Stimulated activated CD8-positive, alpha-beta memory T cell treated with anti-CD3 and anti-CD28 coated beads, Interleukin-7, amount 100 ng/mL, for 4 hours (primary cell): ENCODE results near the gene INO80.
"Not testable (repeated sequence)": the region's sequence is repeated elsewhere in the genome, so short reads cannot be mapped to it uniquely, and the experiment has no call there.

Source experiments
- DNase-seq, 2 donors: peaks; one replicate each; pipeline ENCODE4 v3.0.0-alpha.2; 2020; ENCODE audit warnings: low read depth in 2 of 2

The INO80 gene

DNA sequence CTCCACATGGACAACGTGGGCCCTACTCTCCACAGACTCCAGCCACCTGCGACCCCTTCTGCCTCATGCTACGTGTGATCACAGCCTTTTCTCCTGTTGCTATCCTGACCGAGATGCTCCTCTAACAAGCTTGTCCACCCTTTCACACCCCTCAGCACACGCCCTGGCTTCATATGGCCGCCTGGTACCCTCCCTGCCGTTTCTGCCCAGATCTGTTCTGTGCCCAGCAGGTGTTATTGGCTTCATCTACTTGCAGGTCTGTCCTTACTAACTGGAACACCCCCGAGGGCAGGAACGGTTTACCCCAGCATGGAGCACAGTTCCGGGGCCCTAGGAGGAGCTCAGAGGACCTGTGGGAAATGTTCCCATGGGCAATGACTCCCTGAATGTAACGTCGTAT is 152.9 kb downstream of the INO80 start:
- DNase-seq: no peak

DNA sequence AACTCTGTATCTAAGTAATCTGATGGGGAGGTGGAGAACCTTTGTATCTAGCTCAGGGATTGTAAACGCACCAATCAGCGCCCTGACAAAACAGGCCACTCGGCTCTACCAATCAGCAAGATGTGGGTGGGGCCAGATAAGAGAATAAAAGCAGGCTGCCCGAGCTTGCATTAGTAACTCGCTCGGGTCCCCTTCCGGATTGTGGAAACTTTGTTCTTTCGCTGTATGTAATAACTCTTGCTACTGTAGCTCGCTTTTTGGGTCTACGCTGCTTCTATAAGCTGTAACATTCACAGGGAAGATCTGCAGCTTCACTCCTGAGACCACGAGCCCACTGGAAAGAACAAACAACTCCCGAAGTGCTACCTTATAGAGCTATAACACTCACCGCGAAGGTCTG is 153.8 kb downstream of the INO80 start:
- DNase-seq: not testable (repeated sequence)

DNA sequence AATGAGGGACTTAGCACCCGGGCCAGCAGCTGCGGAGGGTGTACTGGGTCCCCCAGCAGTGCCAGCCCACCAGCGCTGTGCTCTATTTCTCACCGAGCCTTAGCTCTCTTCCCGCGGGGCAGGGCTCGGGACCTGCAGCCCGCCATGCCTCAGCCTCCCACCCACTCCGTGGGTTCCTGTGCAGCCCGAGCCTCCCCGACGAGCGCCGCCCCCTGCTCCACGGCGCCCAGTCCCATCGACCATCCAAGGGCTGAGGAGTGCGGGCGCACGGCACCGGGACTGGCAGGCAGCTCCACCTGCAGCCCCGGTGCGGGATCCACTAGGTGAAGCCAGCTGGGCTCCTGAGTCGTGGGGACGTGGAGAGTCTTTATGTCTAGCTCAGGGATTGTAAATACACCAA is 154.3 kb downstream of the INO80 start:
- DNase-seq: not testable (repeated sequence)

DNA sequence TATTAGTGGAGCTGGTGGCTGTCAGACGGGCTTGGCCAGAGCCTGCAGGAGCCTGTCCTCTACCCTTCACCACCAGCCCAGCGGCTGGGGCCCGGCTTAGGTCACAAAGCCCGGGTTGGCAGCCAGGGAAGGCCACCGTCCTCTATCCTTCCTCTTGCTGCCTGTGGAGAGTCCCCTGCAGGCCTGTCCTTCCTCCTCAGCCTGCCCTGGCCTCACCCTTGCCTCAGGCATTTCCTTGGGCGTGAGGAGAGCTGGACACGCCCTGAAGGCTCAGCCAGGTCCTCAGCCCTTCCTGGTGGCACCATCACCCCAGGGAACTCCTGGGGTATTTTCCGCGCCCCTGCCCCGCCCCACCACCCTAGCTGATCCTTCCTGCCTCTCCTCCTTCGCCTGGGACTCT is 155.2 kb downstream of the INO80 start:
- DNase-seq: no peak

DNA sequence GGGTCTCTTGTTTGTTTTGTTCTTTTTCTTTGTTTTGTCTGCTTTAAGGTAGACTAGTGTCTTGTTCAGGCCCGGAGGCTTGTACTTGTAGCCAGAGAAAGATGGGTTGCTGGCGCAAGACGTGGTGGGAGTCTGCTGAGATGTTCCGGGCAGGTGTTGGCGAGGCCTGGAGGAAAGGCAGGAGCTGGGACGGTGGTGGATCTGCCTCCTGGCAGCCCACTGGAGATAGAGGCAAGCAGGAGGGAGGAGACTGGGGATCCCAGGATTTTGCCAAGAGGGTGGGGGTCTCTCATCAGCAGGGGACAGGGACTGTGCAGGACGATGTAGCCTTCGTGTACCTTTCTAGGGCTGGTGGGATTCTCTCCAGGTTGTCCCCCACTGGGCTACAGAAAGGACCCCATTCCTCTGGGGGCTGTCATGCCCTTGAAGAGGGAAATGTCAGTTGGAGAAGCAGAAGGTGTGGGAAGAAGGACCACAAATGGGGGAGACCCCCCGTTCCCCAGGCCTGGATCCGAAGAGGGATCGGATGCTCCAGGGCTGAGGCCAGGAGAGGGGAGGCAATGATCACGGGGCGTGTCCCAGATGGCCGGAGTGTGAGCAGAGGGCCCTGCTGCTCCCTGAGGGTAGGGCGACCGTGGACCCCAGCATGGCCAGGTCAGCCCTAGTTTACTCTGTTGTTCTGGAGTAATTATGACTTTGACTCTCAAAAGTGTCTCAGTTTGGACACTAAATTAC is 155.8 kb downstream of the INO80 start:
- no peak for DNase-seq

DNA sequence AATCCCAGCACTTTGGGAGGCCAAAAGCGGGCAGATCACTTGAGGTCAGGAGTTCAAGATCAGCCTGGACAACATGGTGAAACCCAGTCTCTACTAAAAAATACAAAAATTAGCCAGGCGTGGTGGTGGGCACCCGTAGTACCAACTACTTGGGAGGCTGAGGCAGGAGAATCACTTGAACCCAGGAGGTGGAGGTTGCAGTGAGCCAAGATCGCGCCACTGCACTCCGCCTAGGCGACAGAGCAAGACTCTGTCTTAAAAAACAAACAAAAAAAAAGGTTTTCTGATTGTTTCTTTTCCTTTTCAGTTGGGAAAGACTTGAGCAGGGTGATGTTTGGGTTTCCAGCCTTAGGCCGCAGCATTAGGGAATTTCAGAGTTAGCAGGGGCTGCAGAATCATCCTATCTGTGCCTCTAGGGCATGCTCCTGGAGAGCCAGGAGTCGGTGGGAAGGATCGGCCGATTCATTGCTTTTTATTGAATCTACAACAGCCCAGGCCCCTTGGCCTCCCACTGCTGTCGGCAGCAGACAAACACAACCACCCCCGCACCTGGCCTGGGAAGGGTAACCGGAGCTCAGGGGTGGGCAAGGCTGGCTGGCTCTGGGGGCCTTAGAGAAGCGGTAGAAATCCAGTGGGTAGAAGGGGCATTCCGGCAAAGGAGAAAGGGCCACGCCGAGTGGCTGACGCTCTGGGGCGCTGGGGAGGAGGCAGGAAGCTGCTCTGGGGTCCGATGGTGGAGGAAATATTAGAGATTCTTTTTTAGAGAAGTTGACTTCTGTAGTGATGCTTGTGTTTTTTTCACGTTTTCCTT is 156.5 kb downstream of the INO80 start:
- DNase-seq: no peak

DNA sequence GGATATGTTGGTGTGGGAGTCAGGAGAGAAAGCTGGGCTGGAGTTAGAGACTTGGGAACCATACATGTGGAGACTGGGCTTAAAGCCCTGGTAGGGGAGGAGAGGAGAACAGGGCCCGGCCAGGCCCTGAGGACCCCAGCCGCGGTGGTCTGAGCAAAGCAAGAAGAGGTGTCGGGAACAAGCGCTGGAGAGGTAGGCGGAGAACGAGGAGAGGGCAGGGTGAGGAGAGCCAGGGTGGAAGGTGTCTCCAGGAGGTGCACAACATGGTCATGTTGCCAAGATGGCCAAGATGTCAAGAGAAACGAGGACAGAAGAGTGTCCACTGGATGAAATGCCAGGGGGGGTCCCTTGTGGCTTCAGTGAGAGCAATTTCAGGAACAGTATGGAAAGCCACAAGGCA is 157.4 kb downstream of the INO80 start:
- no peak for DNase-seq

DNA sequence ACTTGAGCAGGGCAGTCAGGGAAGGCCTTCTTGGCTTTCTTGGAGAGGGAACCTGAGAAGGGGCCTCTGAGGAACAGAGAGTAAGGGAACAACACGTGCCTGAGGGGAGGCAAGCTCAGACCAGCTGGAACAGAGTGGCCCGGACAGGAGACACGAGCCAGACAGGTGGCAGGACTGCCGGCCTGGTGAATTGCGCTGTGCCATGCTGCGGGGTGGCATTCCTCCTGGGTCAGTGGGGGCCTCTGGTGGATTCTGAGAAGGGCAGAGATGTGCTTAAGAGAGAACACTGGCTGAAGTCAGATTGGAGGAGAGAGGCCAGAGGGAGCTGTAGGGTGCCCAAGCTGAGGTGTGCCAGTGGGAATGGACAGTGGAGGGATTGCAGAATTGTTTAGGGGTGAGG is 157.9 kb downstream of the INO80 start:
- no peak for DNase-seq

DNA sequence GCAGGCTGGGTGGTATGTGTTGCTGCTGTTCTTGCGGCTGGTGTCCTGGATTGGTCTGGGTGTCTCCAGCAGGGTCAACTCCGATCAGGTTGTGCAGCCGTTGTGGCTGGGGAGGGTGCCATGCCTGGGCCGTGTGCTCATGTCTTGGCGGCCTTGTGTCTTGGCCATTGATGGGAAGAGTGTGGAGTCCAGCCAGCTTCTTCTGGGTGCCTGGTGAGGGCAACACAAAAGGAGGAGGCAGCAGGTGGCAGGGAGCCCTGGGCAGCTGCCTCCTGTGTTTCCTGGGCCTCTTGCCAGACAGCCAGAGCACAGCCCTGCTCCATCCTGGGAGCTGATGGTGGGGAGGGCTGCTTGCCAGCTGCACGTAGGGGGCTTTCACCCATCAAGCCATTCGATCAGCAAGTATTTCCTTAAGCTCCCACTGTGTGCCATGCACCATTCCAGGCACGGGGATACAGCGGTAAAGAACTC is 158.5 kb downstream of the INO80 start:
- no peak for DNase-seq

DNA sequence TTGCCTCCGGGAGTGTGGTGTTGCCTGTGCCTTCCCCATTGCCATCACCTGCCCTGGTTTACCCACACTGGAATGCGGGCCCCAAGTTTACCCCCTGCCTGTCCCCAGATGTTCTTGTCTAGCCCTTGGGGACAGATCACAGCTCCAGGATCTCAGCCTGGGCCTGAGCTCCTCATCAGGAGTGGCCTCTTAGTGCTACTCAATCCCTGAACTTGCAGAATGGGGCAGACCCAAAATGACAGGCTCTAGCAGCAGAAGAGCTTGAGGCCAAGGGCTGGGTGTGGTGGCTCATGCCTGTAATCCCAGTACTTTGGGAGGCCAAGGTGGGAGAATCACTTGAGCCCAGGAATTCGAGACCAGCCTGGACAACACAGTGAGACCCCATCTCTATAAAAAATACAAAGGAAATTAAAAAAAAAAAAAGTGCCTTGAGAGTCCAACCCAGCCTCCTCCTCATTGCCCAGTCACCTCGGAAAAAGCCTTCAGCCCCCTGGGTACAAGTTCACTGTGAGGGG is 159.0 kb downstream of the INO80 start:
- DNase-seq: no peak

DNA sequence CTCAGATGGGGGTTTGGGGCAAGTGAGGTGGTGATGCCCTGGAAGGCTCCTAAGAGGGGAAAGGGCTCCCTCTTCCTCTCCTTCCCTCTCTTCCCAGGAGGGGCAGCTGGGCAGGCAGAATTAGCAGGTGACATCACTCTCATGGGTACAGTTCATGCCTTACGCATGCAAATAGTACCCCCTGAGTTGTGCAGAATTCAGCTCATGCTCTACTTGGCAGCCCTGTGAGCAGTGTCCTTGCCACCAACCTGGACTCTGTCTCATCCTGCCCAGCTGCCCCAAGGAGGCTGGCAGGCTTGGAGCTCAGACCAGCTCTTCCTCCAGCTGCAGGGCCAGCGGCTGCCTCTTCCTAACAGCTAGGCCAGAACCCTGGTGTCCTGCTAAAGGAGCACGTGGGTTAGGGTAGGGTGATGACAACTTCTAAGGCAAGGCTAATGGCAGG is 159.5 kb downstream of the INO80 start:
- DNase-seq: no peak

DNA sequence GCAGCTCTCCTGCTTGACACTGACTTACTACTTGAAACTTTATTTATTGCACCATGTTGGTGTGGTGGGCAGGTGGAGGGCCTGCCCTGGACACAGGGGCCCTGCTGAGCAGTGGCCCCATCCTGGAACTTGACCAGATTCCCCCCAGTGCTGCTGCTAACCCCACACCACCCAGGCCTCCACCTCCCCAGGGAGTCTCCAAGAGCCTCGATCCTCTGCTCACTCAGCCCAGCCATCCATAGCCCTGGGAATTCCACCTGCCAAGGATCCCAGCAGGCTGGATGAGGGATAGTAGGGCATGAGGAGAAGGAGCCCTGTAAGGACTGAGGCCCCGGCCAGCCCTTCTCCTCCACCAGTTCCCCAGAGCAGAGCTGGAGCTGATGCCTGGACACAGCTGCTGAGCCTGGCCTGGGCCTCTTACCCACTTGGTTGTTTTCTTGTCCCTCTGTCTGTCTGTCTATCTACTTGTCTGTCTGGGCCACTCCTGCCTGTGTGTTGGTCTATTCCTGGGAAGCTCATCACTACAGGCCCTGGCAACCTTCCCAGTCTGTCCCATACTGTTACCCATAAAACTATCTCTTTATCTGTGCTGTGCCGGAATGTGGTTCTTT is 160.0 kb downstream of the INO80 start:
- DNase-seq: no peak

DNA sequence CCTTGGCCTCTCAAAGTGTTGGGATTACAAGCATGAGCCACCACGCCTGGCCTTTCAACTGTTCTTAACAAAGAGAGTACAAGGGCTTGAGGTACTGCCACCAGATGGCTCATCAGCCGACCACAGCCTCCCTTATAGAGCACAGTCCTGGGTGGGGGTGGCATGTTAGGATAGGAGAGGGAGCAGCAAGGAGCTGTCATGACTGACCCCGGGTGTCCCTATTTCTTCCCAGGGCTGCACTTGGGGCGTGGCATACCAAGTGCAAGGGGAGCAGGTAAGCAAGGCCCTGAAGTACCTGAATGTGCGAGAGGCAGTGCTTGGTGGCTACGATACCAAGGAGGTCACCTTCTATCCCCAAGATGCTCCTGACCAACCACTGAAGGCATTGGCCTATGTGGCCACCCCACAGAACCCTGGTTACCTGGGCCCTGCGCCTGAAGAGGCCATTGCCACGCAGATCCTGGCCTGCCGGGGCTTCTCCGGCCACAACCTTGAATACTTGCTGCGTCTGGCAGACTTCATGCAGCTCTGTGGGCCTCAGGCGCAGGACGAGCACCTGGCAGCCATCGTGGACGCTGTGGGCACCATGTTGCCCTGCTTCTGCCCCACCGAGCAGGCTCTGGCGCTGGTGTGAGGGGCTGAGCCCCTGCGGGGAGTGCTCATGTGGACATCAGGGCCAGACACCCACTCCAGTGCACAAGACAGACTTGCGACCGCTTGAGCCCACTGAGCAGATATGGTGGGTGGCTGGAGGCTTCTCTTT is 160.8 kb downstream of the INO80 start:
- no peak for DNase-seq

DNA sequence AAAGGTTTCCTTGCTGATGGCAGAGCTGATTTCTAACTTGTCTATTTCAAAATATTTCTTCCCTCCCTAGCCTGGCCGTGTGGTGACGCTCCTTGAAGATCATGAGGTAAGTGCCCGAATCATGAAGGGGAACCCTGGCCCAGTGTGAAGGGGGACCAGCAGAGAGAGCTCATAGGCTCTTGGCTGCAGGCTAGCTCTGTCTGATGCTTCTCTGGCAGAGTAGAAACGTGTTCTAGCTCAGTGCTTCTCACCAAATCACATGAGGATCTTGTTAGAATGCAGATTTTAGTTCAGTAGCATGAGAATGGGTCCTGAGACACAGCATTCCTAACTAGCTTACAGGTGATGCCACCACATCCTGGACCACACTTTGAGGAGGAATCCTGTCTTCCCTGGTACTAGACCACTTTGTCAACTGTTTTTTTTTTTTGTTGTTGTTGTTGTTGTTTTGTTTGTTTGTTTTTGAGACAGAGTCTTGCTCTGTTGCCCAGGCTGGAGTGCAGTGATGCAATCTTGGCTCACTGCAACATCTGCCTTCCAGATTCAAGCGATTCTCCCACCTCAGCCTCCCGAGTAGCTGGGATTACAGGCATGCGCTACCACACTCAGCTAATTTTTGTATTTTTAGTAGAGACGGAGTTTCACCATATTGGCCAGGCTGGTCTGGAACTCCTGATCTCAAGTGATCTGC is 161.8 kb downstream of the INO80 start:
- not testable (repeated sequence) for DNase-seq

DNA sequence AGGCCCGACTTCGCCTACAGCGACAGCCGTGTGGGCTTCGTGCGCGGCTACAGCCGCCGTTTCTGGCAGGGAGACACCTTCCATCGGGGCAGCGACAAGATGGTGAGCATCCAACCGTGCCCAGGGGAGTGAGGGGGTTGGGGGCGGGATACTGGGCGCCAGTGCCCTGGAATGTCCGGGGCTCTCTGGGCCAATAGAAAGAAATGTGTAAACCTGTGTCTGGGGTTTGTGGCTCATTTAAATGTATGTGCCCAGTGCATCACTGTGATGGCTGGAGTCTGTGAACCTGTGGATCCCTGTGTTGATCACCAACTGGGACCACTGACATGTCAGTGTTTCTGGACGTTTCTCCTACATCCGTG is 162.4 kb downstream of the INO80 start:
- DNase-seq: no peak

DNA sequence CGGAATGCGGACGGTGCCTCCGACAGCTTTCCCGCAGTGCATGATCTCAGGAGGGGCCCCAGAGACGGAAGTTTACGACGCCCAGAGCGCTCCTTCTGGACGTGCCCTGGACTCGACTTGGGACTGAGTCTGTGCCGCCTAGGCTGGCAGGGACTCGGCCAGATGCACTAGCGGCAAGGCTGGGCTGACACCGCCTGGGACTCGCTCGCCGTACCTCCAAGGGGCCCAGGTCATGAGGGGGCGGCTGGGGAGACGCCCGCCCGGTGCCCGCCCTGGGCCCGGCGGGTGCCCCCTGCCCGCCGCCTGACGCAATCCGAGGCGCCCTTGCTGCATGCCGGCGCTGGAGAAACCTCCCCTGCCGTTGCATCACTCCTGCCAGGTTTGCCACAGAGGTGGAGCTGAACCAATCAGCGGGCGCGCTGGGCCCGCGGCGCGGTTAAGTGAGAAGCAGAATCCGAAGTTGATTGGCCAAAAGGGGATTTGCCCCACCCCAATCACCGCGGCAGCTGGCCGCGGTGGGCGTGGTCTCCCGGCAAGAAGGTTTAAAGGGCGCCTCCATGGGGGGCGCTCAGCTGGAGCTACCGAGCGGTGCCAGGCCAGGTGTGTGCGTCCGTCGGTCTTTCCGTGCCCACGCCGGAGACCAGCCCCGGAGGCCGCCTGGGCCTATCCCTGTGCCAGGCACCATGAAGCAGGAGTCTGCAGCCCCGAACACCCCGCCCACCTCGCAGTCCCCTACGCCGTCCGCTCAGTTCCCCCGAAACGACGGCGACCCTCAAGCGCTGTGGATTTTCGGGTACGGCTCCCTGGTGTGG is 163.0 kb downstream of the INO80 start, which contains the start of gene CHAC1:
Gene CHAC1, plus strand, starts transcription at position 571 of the 812 bp plus-strand sequence. Its CDS starts 113 bp downstream, at position 684.
- peak; percentile 95 for DNase-seq

DNA sequence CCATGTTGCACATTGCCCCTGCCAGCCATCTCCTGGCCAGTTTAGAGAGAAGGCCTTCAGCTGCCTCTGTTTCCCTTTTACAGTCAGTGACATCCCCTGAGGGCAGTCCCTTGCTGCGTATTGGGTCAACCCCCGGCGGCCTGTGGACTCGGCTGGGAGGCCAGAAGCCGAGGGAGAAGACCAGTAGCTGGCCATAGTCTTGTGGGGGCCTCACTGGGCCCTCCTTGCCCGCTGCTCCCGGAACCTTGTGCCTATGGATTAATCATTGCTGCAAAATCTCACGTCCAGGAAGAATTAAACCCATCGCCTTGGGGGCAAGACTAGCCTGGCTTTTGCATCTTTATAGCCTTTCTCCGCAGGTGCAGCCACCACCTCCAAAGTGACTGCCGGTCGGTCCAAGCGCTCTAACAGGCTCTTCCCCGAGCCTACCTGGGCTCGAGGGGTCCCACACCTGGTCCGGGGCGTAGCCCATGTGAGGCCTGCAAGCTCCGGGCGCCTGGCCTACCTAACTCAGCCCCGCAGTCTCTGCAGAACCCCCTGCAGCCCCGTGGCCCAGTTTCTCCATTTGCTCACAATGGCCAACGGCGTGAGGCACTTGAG is 163.7 kb downstream of the INO80 start:
- DNase-seq: no peak

DNA sequence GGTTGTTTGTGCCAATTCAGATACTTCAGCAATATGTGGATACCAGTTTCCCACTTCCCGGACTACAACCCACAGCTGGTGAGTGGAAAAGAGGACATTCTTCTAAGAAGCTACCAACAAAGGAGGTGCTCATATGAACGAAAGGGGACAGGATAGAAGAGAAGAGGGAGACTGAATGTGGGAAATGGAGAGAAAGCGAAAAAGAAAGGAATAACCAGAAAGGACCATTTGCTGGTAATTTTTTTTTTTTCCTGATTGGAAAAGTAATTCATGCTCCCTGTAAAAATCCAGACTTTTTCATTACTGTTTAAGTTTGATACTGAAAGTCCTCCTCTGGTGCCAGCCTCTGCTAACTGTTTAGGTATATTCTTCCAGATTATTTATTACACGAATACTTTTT is 164.3 kb downstream of the INO80 start:
- DNase-seq: no peak

DNA sequence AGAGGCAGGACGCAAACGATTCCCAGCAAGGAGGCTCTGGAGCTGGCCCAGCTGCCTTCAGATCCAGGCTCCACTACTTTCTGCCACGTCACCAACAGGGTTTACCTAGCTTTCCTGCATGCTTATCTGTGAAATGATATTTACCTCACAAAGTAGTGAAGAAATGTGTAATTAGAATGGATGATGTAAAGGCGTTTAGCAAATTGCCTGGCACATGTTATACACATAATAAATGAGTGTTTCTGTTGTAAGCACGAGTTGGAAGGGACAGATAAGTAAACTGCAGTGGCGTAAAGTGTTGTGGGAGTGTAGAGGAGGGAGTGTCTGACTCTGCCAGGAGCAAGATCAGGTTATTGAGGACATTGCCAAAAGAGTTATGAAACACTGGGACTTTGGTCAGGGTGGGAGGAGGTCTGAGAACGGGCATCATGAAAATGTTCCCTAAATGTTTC is 166.3 kb downstream of the INO80 start:
- DNase-seq: no peak
